ENCODE data around the gene CNKSR3.

- TF ChIP-seq CTCF (IDR thresholded peaks at IDR 0.05): no peak
- TF ChIP-seq POLR2A (IDR thresholded peaks at IDR 0.05): no peak
Measured at GRCh38 chr6:154406301-154406700, 104.2 kb downstream of the CNKSR3 start.

Measured in thyroid gland (tissue), 4 donors.